ENCODE measurements around the gene KRTAP11-1. TPM values are rescaled to one million over a fixed set of nuclear protein-coding genes. Genes with fewer than 3 reads are reported as not detected.
A peak's percentile ranks its signal among the peaks of the same experiment; 100 is the strongest.

Gene KRTAP11-1
- not detected in 2 replicates for polyA plus RNA-seq (2014; cell fraction: cytosol; rRNA removed)
- polyA plus RNA-seq (2014; cell fraction: nucleus; rRNA removed): not detected in 2 replicates

- no peak for DNase-seq (ENCODE audit: low spot score)
Measured at GRCh38 chr21:30881480-30881879, at the start of gene KRTAP11-1. Gene KRTAP11-1, minus strand, starts transcription at chr21:30881580. Its CDS starts 56 bp downstream, at chr21:30881524.

GRCh38 chr21:30924146-30924700 lies 42.8 kb upstream of the KRTAP11-1 start:
- no peak for DNase-seq (ENCODE audit: low spot score)

- no peak for DNase-seq (ENCODE audit: low spot score)
Measured at GRCh38 chr21:30921129-30921528, 39.7 kb upstream of the KRTAP11-1 start.

GRCh38 chr21:30917557-30917956 lies 36.2 kb upstream of the KRTAP11-1 start:
- DNase-seq (ENCODE audit: low spot score): no peak

GRCh38 chr21:30900881-30901280 lies 19.5 kb upstream of the KRTAP11-1 start:
- DNase-seq (ENCODE audit: low spot score): no peak

- no peak for DNase-seq (ENCODE audit: low spot score)
Measured at GRCh38 chr21:30882866-30883597, 1.7 kb upstream of the KRTAP11-1 start.

- no peak for DNase-seq (ENCODE audit: low spot score)
Measured at GRCh38 chr21:30880914-30881313, 466 bp downstream of the KRTAP11-1 start.

GRCh38 chr21:30874526-30874925 lies 6.9 kb downstream of the KRTAP11-1 start:
- DNase-seq (ENCODE audit: low spot score): no peak

- no peak for DNase-seq (ENCODE audit: low spot score)
Measured at GRCh38 chr21:30847627-30848500, 33.5 kb downstream of the KRTAP11-1 start.

- no peak for DNase-seq (ENCODE audit: low spot score)
Measured at GRCh38 chr21:30842990-30843389, 38.4 kb downstream of the KRTAP11-1 start.

- DNase-seq (ENCODE audit: low spot score): peak; percentile 4
Measured at GRCh38 chr21:30839304-30839703, 42.1 kb downstream of the KRTAP11-1 start.

GRCh38 chr21:30838536-30838935 lies 42.8 kb downstream of the KRTAP11-1 start:
- DNase-seq (ENCODE audit: low spot score): no peak

GRCh38 chr21:30831194-30831765 lies 50.1 kb downstream of the KRTAP11-1 start:
- no peak for DNase-seq (ENCODE audit: low spot score)
